GM19468 (cell line): ENCODE results near the gene RAB5B.
"Not testable (repeated sequence)": the region's sequence is repeated elsewhere in the genome, so short reads cannot be mapped to it uniquely, and the experiment has no call there.

ENCODE experiments used
- ATAC-seq: cut with Tn5 transposase; IDR thresholded peaks from one replicate; pipeline ENCODE4 v1.9.1; 2021; ENCODE audit warnings: mild to moderate bottlenecking, moderate library complexity, moderate number of reproducible peaks; ENCODE audit not compliant: unreplicated experiment; ENCODE audit errors: extremely low read depth

Gene RAB5B

DNA sequence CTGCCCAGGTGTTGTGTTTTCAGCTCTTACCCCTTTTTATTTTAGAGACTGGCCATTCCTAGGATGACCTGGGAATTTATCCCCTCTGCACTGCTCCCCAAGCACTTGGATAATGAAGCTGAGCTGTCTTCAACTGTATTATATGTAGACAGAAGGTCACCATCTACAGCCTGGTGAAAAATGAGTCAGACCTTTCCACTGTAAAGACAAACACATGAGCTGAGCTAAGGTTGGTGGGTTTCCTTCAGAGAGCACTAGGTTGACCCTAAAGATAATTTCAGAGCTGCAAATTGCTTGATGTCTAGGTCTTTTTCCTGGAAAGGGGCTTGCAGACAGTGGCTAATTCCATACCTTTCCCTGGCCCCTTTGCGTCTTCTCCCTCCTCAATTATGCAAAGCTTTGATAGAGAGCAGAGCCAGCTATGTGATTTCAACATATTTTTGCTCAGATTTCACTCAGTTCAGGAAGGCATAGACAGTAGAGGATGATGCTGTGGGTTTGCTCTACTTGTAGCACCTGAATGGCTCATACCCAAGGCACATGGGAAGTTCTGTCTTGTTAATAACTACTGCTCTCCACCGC, 37.7 kb downstream of the RAB5B start:
- no peak for ATAC-seq

DNA sequence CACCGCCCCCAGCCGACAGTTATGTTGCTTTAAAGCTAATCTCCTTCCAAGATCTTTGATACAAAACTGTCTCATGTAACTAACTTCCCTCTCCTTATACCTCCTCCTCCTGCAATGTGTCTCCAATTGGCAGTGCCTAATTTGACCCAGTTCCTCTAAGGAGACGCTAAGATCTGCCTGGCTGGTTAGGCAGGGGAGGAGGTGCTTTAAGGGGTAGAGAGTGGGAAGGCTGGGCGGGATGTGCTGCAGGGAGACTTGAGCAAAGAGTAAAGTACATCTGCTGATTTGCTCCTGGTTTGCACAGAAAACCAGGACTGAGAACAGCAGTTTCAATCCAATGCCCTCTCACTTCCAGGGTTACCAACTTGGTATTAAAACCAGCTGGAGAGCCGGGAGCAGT, 39.6 kb downstream of the RAB5B start:
- ATAC-seq, result no peak

DNA sequence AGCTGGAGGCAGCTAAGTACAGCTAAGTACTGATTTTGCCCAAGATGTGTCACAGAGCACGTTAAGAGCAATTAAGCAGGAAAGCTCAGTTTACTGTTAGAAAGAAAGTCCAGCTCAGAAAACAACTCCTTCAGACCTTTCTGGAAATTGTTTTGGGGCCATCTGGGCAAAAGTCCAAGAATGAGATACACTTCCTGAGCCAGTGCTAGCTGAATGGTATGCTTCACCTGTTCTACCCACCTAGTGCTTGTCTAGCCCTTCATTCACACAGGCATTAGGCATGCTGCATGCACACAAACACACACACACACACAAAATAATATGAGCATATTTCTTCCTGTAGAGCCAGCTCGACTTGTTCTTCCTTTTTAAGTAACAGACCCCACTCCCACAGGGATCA, 40.3 kb downstream of the RAB5B start:
- ATAC-seq, result no peak

- ATAC-seq, result no peak
These were observed 43.3 kb downstream of the RAB5B start for GRCh38 chr12:56017181-56017580.

GRCh38 chr12:56018356-56018755, 44.5 kb downstream of the RAB5B start:
- no peak for ATAC-seq

GRCh38 chr12:56020423-56021184, 46.7 kb downstream of the RAB5B start, which contains the start of gene IKZF4:
TSS of gene IKZF4 (plus strand) at chr12:56021043. CDS start at chr12:56021494, 451 bp downstream.
- no peak for ATAC-seq

- no peak for ATAC-seq
These were observed 48.1 kb downstream of the RAB5B start for GRCh38 chr12:56021889-56022497.

GRCh38 chr12:56028511-56029165, 54.8 kb downstream of the RAB5B start:
- ATAC-seq, result no peak

GRCh38 chr12:56029166-56029519, 55.3 kb downstream of the RAB5B start:
- ATAC-seq, result no peak

- no peak for ATAC-seq
These were observed 55.9 kb downstream of the RAB5B start for GRCh38 chr12:56029666-56030293.

- ATAC-seq, result no peak
These were observed 58.1 kb downstream of the RAB5B start for GRCh38 chr12:56031987-56032386.

DNA sequence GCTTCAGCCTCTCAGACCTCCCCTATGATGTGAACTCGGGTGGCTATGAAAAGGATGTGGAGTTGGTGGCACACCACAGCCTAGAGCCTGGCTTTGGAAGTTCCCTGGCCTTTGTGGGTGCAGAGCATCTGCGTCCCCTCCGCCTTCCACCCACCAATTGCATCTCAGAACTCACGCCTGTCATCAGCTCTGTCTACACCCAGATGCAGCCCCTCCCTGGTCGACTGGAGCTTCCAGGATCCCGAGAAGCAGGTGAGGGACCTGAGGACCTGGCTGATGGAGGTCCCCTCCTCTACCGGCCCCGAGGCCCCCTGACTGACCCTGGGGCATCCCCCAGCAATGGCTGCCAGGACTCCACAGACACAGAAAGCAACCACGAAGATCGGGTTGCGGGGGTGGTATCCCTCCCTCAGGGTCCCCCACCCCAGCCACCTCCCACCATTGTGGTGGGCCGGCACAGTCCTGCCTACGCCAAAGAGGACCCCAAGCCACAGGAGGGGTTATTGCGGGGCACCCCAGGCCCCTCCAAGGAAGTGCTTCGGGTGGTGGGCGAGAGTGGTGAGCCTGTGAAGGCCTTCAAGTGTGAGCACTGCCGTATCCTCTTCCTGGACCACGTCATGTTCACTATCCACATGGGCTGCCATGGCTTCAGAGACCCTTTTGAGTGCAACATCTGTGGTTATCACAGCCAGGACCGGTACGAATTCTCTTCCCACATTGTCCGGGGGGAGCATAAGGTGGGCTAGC, 60.9 kb downstream of the RAB5B start:
- ATAC-seq, result no peak

DNA sequence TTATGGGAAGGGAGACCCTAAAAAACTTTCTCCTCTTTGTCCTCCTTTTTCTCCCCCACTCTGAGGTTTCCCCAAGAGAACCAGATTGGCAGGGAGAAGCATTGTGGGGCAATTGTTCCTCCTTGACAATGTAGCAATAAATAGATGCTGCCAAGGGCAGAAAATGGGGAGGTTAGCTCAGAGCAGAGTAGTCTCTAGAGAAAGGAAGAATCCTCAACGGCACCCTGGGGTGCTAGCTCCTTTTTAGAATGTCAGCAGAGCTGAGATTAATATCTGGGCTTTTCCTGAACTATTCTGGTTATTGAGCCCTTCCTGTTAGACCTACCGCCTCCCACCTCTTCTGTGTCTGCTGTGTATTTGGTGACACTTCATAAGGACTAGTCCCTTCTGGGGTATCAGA, 63.3 kb downstream of the RAB5B start:
- no peak for ATAC-seq

GRCh38 chr12:56038022-56038655, 64.3 kb downstream of the RAB5B start:
- ATAC-seq, result no peak

- no peak for ATAC-seq
These were observed 66.3 kb downstream of the RAB5B start for GRCh38 chr12:56040151-56040550.

GRCh38 chr12:56040963-56041551, 67.2 kb downstream of the RAB5B start:
- ATAC-seq, result no peak

DNA sequence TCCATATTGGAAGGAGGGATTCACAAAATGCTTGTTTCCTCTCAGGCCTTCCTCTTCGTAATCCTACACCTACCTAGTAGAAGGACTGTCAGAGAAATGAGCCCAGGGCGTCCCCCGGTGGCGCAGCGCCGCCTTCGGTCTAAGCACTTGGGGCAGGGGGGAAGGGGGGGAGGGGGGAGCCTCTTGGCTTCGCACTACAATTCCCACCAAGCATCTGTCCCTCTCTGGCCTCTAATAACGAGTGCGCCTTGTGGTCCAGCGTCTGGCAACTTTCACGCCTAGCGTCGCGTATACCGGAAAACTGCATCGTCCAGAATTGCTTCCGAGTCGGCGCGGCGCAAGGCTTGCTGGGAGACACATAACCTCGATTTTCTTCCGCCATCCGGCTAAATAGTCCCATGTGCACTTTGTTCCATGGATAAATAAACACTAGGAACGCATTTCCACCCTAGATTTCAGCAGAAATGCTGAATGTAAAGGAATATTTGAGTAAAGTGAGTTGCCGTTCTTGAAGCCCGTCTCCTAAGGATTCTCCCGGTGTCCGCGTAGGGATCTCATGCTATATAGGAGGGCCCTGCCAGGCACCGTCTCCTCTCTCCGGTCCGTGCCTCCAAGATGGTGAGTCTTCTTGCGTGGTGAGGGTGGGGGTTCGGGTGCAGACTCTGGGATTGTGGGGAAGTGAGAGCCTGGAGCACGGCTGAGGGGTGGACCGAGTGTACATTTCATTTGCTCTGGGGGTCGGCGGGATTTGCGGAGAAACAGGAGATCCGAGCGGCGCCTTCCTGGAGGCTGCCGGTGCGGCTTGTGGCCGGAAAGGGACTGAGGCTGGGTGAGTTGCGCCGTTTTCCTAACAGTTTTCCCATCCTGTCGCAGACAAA, 67.9 kb downstream of the RAB5B start, which contains the start of gene RPS26:
Gene RPS26 (plus strand): TSS at position 367 of the 878 bp plus-strand sequence. CDS start 249 bp downstream, at position 616.
- ATAC-seq, result peak; percentile 97

DNA sequence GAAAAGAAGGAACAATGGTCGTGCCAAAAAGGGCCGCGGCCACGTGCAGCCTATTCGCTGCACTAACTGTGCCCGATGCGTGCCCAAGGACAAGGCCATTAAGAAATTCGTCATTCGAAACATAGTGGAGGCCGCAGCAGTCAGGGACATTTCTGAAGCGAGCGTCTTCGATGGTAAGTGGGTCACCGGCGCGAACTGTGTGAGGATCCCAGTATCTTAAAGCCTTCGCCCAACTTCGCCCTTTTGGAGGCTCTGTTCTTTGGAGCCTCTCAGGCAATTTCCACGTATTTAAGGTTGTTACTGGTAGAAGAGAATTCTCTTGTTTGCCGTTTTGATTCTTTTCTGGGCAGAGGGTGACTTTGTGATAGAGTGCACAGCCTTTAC, 68.5 kb downstream of the RAB5B start:
- not testable (repeated sequence) for ATAC-seq
